Cardiac septum (tissue), 1 donor: Measurements from ENCODE around the gene BRD4. TPM values are rescaled to one million over a fixed set of nuclear protein-coding genes. Genes with fewer than 3 reads are reported as not detected.

Experiments
- DNase-seq: peaks from one replicate; pipeline ENCODE4 v3.0.0-alpha.2; 2020; ENCODE audit warnings: low spot score
- intact Hi-C: fragments of 100-400 bp; cut with DNase I; formaldehyde crosslinking; loops from one replicate; pipeline ENCODE4 v1.14.0; 2022
- total RNA-seq: library from RNA; stranded (reverse); fragmentation: NEBNext Ultra II Directional; extraction: Animal tissue kit (Norgen Biotek cat#: 25700); gene quantifications from one replicate; pipeline ENCODE4 v1.2.1, GENCODE V29; 2021
- donor health status: DM: no; HTN: no; CAD: no.

The BRD4 gene
- total RNA-seq, 1 donor from 2014 or later: 72.3 TPM

DNA sequence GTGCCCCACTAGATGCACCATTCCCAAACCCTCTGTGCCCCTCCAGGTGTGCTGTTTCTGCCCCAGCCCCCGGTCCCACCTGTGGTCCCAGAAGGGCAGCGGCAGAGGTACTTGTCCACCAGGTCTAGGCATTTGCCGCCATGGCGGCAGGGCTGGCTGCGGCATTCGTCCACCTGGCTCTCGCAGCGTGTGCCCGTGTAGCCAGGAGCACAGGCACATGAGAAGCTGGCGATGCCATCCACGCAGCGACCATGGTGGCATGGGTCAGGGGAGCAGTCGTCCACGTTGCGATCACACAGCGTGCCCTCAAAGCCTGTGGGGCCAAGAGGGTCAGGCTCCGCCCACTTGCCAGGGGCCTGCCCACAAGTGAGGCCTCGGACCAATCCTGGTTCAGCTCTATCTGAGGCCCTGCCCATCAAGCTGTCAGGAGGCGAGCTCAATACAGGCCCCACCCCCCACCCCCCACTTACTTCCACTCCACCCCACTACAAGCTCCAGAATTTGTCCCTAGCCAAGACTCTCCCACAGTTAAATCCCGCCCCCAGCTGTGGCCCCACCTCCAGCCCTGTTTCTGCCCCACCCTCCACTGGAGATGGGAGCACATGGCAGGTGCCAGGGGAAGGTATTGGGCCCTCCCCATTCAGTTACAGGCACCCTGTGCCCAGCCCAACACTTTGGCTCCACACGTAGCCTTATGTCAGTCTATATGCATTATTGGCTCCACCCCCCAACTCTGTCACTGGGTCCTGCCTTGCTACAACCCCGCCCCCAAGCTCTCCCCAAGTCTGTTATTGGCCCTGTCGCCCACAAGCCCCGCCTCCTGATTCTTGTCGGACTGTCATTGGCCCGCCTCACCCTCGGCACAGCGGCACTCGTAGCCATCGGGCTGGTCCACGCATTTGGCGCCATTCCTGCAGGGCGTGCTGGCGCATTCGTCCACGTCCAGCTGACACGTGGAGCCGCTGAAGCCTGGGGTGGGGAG is 145.0 kb downstream of the BRD4 start:
- no peak for DNase-seq

More for the DNA sequence above, 145.0 kb downstream of the BRD4 start:
- intact Hi-C loops: no loop called here

Other genes starting within 250 kb of the BRD4 start
- 16.4 TPM for gene SYDE1, start 225.1 kb downstream of the BRD4 start, total RNA-seq
- 60.0 TPM for gene NOTCH3, start 131.5 kb downstream of the BRD4 start, total RNA-seq
- 0.27 TPM for gene EPHX3, start 100.1 kb downstream of the BRD4 start, total RNA-seq
- 19.2 TPM for gene AKAP8, start 47.2 kb upstream of the BRD4 start, total RNA-seq
- gene AKAP8L, start 86.4 kb upstream of the BRD4 start, total RNA-seq: 63.1 TPM
- 21.6 TPM for gene WIZ, start 117.4 kb upstream of the BRD4 start, total RNA-seq
- gene RASAL3, start 132.0 kb upstream of the BRD4 start, total RNA-seq: 1.7 TPM
- not detected for gene PGLYRP2, start 147.0 kb upstream of the BRD4 start, total RNA-seq
- not detected for gene CYP4F22, start 176.0 kb upstream of the BRD4 start, total RNA-seq